OCI-LY1 (cell line): ENCODE measurements around the gene GSE1.

ENCODE experiments used
- H2AFZ ChIP-seq: fragments of 200-600 bp; sonication (generic), shearing (Covaris generic); 2 replicates; pipeline ENCODE4 v1.6.0; 2014; ENCODE audit warnings: antibody characterized with exemption, mild to moderate bottlenecking, low read length
- H3F3A ChIP-seq: fragments of 200-600 bp; sonication (generic), shearing (Covaris generic); 2 replicates; pipeline ENCODE4 v1.6.0; 2014; ENCODE audit warnings: mild to moderate bottlenecking, antibody characterized with exemption, low read length, moderate library complexity; ENCODE audit not compliant: insufficient read depth
- H3K27ac ChIP-seq: fragments of 200-600 bp; sonication (generic); 2 replicates; pipeline ENCODE4 v1.5.1; 2014; ENCODE audit warnings: low read length, mixed run types, mild to moderate bottlenecking, low read depth; ENCODE audit not compliant: poor library complexity, severe bottlenecking
- H3K27me3 ChIP-seq: fragments of 200-600 bp; sonication (generic); 2 replicates; pipeline ENCODE4 v1.6.0; 2014; ENCODE audit warnings: antibody characterized with exemption, mild to moderate bottlenecking, low read length, moderate library complexity; ENCODE audit not compliant: insufficient read depth
- H3K36me3 ChIP-seq: fragments of 200-600 bp; sonication (generic); 2 replicates; pipeline ENCODE4 v1.6.1; 2014; ENCODE audit warnings: mild to moderate bottlenecking, antibody characterized with exemption, low read length, moderate library complexity, mixed read lengths; ENCODE audit not compliant: insufficient read depth
- H3K4me1 ChIP-seq: fragments of 200-600 bp; sonication (generic); 2 replicates; pipeline ENCODE4 v1.5.1; 2014; ENCODE audit warnings: mild to moderate bottlenecking, low read length, moderate library complexity; ENCODE audit not compliant: insufficient read depth, severe bottlenecking
- H3K4me2 ChIP-seq: fragments of 200-600 bp; sonication (generic), shearing (Covaris generic); 2 replicates; pipeline ENCODE4 v1.6.1; 2014; ENCODE audit warnings: low read length
- H3K4me3 ChIP-seq: fragments of 200-600 bp; sonication (generic); 2 replicates; pipeline ENCODE4 v1.5.1; 2014; ENCODE audit warnings: low read length, low read depth, mild to moderate bottlenecking, mixed read lengths; ENCODE audit not compliant: poor library complexity, severe bottlenecking
- H3K79me2 ChIP-seq: fragments of 200-600 bp; shearing (Covaris generic); 2 replicates; pipeline ENCODE4 v1.6.1; 2016; ENCODE audit warnings: mixed run types, low read length, mixed read lengths; ENCODE audit not compliant: insufficient read depth
- H3K9ac ChIP-seq: fragments of 200-600 bp; sonication (generic), shearing (Covaris generic); 2 replicates; pipeline ENCODE4 v1.6.1; 2014; ENCODE audit warnings: mild to moderate bottlenecking, low read length, mixed read lengths
- H3K9me2 ChIP-seq: fragments of 200-600 bp; sonication (generic), shearing (Covaris generic); 2 replicates; pipeline ENCODE4 v1.6.1; 2014; ENCODE audit warnings: low read depth, mild to moderate bottlenecking, low read length, mixed read lengths
- H3K9me3 ChIP-seq: fragments of 200-600 bp; shearing (Covaris generic); 2 replicates; pipeline ENCODE4 v1.6.1; 2014; ENCODE audit warnings: low read length, mixed read lengths
- H4K20me1 ChIP-seq: fragments of 200-600 bp; sonication (generic), shearing (Covaris generic); 2 replicates; pipeline ENCODE4 v1.6.0; 2016; ENCODE audit warnings: mild to moderate bottlenecking, low read length; ENCODE audit not compliant: insufficient read depth
- EZH2 ChIP-seq: fragments of 200-600 bp; sonication (generic), shearing (Covaris generic); IDR thresholded peaks from 2 replicates; pipeline ENCODE4 v1.8.0; 2017; ENCODE audit warnings: borderline replicate concordance, mixed run types, mild to moderate bottlenecking, antibody characterized with exemption, low read length, moderate library complexity, mixed read lengths
- TF ChIP-seq, protein P1 (sequence below): fragments of 200-600 bp; sonication (generic), shearing (Covaris generic); IDR thresholded peaks from 2 replicates; pipeline ENCODE4 v1.5.1; 2017; ENCODE audit warnings: mild to moderate bottlenecking, antibody characterized with exemption, low read length, moderate library complexity, mixed read lengths

GSE1 gene

DNA sequence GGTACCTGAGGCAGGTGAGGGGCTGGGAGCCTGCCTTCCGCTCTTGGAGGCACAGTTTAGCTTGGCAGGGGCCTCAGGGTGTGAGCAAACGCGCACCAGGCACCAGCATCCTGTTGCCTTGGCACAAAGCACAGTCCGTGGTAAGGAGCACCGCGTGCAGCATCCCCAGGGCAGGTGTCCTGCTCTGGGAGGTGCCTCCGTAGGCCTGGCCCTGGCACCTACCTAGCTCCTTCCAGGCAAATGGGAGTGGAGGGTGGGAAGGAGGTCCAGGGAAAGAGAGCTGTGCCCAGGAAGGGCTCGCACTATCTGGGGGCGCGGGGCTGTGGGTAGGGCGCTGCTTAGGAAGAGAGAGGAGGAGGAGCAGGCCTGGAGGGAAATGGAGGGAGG is 3.1 kb upstream of the GSE1 start:
- Histone ChIP-seq H3K79me2 (no peaks in the 10 kb centered on the region), H3K9me2 (no peaks in the 10 kb centered on the region), H2AFZ (no peak overlapping the region), H3K9me3 (no peaks in the 10 kb centered on the region), H3K4me1 (peaks cover 69% of the 10 kb centered on the region), H3K4me3 (peak overlapping the region; percentile 75), H4K20me1 (no peaks in the 10 kb centered on the region), H3K9ac (no peak overlapping the region; the same call in 1 of the 2 replicates), H3K27me3 (no peaks in the 10 kb centered on the region), H3F3A (no peaks in the 10 kb centered on the region), H3K4me2 (peak overlapping the region; percentile 77), H3K36me3 (peaks cover 7% of the 10 kb centered on the region; the same call in 1 of the 2 replicates), H3K27ac (peak overlapping the region; percentile 87)
- no peak for TF ChIP-seq EZH2
- TF ChIP-seq, protein P1, sequence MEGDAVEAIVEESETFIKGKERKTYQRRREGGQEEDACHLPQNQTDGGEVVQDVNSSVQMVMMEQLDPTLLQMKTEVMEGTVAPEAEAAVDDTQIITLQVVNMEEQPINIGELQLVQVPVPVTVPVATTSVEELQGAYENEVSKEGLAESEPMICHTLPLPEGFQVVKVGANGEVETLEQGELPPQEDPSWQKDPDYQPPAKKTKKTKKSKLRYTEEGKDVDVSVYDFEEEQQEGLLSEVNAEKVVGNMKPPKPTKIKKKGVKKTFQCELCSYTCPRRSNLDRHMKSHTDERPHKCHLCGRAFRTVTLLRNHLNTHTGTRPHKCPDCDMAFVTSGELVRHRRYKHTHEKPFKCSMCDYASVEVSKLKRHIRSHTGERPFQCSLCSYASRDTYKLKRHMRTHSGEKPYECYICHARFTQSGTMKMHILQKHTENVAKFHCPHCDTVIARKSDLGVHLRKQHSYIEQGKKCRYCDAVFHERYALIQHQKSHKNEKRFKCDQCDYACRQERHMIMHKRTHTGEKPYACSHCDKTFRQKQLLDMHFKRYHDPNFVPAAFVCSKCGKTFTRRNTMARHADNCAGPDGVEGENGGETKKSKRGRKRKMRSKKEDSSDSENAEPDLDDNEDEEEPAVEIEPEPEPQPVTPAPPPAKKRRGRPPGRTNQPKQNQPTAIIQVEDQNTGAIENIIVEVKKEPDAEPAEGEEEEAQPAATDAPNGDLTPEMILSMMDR = no peak

DNA sequence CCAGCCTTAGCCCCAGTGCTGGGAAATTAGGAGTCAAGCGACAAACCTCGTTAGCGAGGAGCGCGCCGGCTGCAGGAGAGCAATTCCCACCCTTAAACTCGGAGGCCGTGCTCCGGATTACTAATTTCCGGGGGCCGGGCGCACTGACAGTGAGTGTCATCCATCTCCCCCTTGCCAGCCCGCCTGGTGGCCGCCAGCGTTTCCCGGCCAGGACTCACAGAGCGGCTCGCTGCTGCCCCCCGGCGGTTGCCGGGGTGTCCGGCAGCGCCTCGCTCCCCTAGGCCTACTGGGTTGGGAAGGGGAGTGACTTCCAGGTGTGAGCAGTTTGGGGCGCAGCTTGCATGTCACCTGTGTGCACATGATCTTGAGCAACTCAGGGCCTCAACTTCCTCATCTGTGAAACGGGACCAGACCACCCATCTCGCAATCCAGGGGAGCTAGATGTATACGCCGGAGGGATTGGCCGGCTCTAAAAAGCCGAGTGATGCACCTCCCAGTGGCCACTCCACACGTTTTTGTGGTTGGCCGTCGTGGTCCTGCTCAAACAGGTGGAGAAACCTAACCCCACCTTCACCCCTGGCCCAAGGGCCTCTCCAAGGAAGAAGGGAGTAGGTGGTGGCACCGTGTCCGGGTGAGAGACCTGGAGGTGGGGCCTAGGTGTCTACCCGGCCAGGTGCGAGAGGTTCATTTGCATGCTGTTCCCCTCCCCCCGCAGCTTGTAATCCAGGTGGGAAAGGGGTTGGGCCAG is 2.5 kb upstream of the GSE1 start:
- no peaks in the 10 kb centered on the region for H4K20me1 ChIP-seq
- H3K4me2 ChIP-seq = peak overlapping the region; percentile 77
- H2AFZ ChIP-seq = no peak overlapping the region
- H3K9ac ChIP-seq = peak overlapping the region; percentile 25; the same call in 1 of the 2 replicates
- H3K9me3 ChIP-seq = no peaks in the 10 kb centered on the region
- peak overlapping the region; percentile 75 for H3K4me3 ChIP-seq
- H3K36me3 ChIP-seq = peaks cover 7% of the 10 kb centered on the region; the same call in 1 of the 2 replicates
- H3K79me2 ChIP-seq = no peaks in the 10 kb centered on the region
- H3K4me1 ChIP-seq = peaks cover 74% of the 10 kb centered on the region
- TF ChIP-seq, protein P1 = peak; percentile 93
- no peak for TF ChIP-seq EZH2
- H3K27me3 ChIP-seq = no peaks in the 10 kb centered on the region
- peak overlapping the region; percentile 87 for H3K27ac ChIP-seq
- no peaks in the 10 kb centered on the region for H3K9me2 ChIP-seq
- no peaks in the 10 kb centered on the region for H3F3A ChIP-seq

DNA sequence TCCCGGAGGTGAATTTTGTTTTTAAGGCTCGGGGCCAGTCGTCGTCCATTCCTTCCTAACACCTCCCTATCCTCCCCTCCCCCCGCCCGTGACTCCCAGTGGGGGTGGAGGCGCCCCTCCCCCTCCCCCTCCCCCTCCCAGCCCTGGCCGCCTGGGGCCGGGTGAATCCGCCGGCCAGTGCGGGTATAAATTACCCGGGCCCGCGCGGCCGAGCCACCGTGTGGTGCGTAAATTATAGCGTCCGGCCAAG is 2.0 kb upstream of the GSE1 start:
- peaks cover 1% of the 10 kb centered on the region for H3K79me2 ChIP-seq
- H4K20me1 ChIP-seq = no peaks in the 10 kb centered on the region
- H2AFZ ChIP-seq = no peak overlapping the region

More for the DNA sequence above, 2.0 kb upstream of the GSE1 start:
- no peaks in the 10 kb centered on the region for H3F3A ChIP-seq
- peak overlapping the region; percentile 87 for H3K27ac ChIP-seq
- no peaks in the 10 kb centered on the region for H3K27me3 ChIP-seq
- H3K4me3 ChIP-seq = peak overlapping the region; percentile 75
- H3K9me3 ChIP-seq = no peaks in the 10 kb centered on the region
- 0 out of 2 replicates have a peak, but pooled peaks cover 5% of the 10 kb centered on the region for H3K36me3 ChIP-seq
- peak overlapping the region; percentile 82 for H3K9ac ChIP-seq
- H3K9me2 ChIP-seq = no peaks in the 10 kb centered on the region
- peaks cover 74% of the 10 kb centered on the region for H3K4me1 ChIP-seq
- peak overlapping the region; percentile 77 for H3K4me2 ChIP-seq
- TF ChIP-seq, protein P1 = no peak
